AG09309 (cell line): Measurements from ENCODE around the gene SMARCB1.

ENCODE experiments used
- DNase-seq: peaks from one replicate; pipeline ENCODE4 v3.0.0-alpha.2; 2010; ENCODE audit warnings: low read depth
- H3K4me3 ChIP-seq: 2 replicates; pipeline ENCODE4 v1.5.1; 2011; ENCODE audit warnings: mild to moderate bottlenecking, low read depth, low read length, moderate library complexity; ENCODE audit not compliant: control insufficient read depth
- TF ChIP-seq, protein P1 (sequence below): IDR thresholded peaks from 2 replicates; pipeline ENCODE4 v1.5.1; 2011; ENCODE audit warnings: mild to moderate bottlenecking, low read depth, low read length, inconsistent platforms; ENCODE audit not compliant: insufficient read depth, control insufficient read depth; ENCODE audit errors: missing control alignments

SMARCB1 gene

DNA sequence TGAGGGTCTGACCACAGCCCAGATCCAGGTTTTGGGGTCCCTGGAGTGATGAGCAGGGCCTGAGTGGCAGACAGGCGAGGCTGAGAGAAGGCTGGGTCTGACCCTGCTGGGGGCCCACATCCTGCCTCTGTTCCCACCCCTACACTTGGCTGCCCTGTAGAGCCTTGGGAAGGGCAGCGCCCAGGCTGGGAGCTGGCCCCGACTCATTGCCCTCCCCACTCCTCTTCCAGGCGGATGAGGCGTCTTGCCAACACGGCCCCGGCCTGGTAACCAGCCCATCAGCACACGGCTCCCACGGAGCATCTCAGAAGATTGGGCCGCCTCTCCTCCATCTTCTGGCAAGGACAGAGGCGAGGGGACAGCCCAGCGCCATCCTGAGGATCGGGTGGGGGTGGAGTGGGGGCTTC, 47.1 kb downstream of the SMARCB1 start:
- H3K4me3 ChIP-seq, result no peak overlapping the region
- TF ChIP-seq, protein P1, sequence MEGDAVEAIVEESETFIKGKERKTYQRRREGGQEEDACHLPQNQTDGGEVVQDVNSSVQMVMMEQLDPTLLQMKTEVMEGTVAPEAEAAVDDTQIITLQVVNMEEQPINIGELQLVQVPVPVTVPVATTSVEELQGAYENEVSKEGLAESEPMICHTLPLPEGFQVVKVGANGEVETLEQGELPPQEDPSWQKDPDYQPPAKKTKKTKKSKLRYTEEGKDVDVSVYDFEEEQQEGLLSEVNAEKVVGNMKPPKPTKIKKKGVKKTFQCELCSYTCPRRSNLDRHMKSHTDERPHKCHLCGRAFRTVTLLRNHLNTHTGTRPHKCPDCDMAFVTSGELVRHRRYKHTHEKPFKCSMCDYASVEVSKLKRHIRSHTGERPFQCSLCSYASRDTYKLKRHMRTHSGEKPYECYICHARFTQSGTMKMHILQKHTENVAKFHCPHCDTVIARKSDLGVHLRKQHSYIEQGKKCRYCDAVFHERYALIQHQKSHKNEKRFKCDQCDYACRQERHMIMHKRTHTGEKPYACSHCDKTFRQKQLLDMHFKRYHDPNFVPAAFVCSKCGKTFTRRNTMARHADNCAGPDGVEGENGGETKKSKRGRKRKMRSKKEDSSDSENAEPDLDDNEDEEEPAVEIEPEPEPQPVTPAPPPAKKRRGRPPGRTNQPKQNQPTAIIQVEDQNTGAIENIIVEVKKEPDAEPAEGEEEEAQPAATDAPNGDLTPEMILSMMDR, result no peak

GRCh38 chr22:23834406-23834792, 47.6 kb downstream of the SMARCB1 start:
- TF ChIP-seq, protein P1, result no peak
- DNase-seq, result no peak
- H3K4me3 ChIP-seq, result no peak overlapping the region

More for the DNA sequence above, 47.1 kb downstream of the SMARCB1 start:
- no peak for DNase-seq

DNA sequence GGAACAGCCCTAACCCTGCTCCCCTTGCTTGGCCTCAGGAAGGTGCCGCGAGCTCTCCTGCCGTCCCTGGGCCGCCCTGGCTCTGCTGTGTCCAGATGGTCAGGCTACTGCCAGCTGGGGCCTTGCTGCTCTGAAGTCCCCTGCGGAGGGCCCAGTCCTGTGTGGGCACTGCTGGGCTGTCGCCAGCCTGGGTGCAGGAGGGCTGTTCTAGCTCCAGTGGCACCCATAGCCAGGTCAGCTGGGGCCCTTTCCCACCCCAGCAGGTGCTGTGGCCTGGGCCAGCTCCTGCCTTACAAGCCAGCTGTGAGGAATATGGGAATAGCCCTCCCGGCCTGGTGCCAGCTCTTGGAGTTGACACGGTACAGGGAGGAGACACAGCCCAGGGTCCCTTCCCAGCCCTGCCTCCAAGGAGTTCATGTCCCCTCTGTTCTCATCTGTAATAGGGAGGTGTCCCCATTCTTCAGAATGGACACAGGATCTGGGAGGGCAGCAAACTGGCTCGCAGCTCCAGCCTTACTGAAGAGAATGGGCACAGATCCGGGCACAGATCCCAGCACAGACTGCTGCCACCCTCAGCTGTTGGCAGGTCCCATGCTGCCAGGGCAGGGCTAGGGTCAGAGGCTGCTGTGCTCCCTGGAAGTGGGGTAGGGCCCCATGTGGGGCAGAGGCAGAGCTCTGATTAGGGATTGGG, 48.2 kb downstream of the SMARCB1 start:
- H3K4me3 ChIP-seq, result no peak overlapping the region
- no peak for DNase-seq
- TF ChIP-seq, protein P1, result no peak

DNA sequence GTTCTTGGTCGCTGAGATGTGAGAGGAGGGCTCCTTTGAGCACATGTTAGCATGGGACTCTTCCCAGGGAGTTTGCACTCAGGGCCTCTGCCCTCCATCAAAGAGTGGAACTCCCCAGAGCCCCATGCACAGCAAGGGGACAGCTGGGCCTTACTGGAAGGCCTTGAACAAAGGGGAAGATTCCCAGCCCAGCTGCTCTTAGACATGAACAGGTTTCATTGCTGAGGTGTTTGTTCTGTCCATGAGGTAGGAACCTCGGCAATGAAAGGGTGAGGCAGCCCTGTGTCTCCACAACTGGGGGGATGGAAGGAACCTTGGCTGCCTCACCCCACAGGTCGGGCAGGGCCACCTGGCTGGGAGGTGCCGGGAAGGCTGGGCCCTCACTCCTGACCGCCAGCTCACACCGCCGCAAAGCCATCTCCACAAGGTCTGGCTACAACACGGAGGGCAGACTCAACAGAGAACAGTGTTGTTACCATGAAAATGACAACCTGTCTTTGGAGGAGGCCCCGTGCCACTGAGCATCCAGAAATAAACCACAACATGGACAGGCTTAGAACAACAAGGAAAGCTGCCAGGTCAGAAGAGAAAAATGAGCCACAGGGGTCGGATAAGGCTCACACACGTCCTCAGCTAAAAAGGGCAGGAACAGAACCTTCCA, 48.8 kb downstream of the SMARCB1 start:
- TF ChIP-seq, protein P1, result no peak
- no peak overlapping the region for H3K4me3 ChIP-seq
- DNase-seq, result no peak

DNA sequence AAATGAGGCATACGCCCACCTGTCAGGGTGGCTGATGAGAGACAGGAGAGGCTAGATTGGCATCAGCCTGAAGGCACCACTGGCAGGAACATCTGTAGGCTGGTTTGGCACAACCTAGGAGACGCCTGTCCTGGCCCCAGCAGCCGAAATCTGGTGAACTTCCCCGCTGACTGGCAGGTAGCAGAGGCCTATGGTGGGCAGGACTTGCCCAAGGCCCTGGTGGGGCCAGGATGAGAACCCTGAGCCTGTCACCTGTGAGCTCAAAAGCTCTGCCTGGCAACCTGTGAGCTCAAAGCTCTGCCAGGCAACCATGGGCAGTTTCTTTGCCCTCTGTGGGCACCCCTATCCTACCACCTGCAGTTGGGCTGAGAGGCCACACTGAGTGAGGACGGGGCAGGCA, 49.5 kb downstream of the SMARCB1 start:
- no peak overlapping the region for H3K4me3 ChIP-seq
- DNase-seq, result no peak
- TF ChIP-seq, protein P1, result no peak

DNA sequence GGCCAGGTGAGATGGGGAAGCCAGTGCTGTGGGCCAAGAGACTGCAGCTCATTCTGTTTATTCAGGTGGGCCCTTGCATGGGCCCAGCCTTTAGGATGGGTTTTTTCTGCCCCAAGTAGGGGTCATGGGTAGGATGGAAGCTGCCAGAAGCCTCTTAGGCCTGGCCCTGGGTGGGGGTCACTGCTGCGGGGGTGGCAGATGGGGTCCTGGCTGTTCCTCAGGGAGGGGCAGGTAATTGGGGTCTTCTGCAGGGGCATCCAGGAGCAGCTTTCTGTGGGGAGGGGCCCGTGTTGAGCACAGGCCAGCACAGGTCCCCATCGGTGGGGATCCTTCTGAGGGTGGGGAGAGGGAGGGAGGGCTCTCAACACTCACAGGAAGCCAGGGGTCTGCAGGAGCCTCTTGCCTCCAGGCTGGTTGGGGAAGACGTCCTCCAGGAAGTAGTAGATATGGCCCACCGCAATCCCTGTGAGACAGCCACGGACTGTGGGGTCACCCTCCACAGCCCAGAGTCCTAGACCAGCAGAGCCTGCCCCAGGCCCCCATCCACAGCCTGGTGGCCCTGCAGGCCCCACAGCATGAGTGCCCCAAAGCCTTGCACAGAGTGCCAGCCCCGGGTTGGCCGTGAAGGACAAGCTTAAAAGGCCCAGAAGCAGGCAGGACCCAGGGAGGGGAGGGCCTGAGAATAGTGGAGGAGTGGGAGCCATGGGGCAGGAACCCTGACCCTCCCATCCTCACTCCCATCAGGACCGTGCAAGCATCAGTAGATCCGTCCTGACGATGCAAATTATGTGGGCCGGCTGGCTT, 50.1 kb downstream of the SMARCB1 start:
- no peak overlapping the region for H3K4me3 ChIP-seq
- no peak for DNase-seq
- TF ChIP-seq, protein P1, result no peak
